ENCODE data around the gene RPL28. TPM values are rescaled to one million over a fixed set of nuclear protein-coding genes. Genes with fewer than 3 reads are reported as not detected.
A peak's percentile ranks its signal among the peaks of the same experiment; 100 is the strongest.

RPL28 gene
- total and polyA plus RNA-seq, 2 experiments from 2014 or later = 530 to 875 TPM

DNA sequence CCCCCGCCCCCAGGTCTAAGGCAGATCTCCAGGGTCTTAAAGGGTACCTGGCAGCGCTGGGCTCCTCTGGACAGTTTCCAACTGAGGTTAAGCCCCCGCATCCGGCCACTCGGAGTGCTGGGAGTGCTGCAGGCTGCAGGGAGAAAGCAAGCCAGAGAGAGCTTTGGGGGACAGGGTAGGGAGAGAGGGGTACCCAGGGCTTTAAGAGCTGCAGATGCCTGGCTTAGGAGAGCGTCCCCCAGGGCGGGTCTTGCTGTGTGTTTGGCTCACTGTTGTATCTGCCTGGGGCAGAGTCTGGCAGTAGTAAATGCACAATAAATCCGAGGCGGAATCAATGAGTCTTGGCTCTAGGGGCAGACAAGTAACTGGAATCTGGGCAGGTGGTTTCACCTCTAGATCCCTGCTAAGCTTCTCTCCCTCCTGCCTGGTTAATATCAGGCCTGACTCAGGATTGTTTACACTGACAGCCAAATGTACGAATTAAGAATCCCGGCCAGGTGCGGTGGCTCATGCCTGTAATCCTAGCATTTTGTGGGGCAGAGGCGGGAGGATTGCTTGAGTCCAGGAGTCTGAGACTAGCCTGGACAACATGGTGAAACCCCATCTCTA lies 30.4 kb upstream of the RPL28 start:
- Histone ChIP-seq H3K27ac (no peak overlapping the region), H3K36me3 (ENCODE audit: low read depth) (no peaks in the 10 kb centered on the region), H3F3A (ENCODE audit: insufficient read depth) (no peaks in the 10 kb centered on the region), H3K79me2 (ENCODE audit: insufficient read depth) (no peaks in the 10 kb centered on the region), H3K4me2 (ENCODE audit: unreplicated experiment) (no peak overlapping the region), H3K4me3 (no peak overlapping the region), H2AFZ (no peak overlapping the region), H3K9me2 (ENCODE audit: insufficient read depth) (no peaks in the 10 kb centered on the region), H3K27me3 (replicated peaks; ENCODE audit: insufficient read depth) (peaks cover 40% of the 10 kb centered on the region), H4K20me1 (ENCODE audit: insufficient read depth) (no peaks in the 10 kb centered on the region), H3K9ac (no peak overlapping the region), H3K4me1 (ENCODE audit: insufficient read depth) (no peaks in the 10 kb centered on the region), H3K9me3 (ENCODE audit: low read depth) (no peaks in the 10 kb centered on the region)
- in situ Hi-C loops (cut with MboI) = no loop called here
- 17 to 20% methylated on average over 12 to 13 of the region's 13 CpGs for WGBS, 2 experiments (ENCODE audit: low coverage in 1 of 2, low lambda C conversion rate in 2 of 2, missing lambda C conversion rate in 2 of 2)
- DNase-seq = no peak
- TF ChIP-seq EZH2phosphoT487 (IDR thresholded peaks at IDR 0.05; ENCODE audit: insufficient read depth, low read depth) (no peak), EZH2 (IDR thresholded peaks at IDR 0.05; ENCODE audit: insufficient read depth, poor library complexity, severe bottlenecking) (peak; percentile 12)

DNA sequence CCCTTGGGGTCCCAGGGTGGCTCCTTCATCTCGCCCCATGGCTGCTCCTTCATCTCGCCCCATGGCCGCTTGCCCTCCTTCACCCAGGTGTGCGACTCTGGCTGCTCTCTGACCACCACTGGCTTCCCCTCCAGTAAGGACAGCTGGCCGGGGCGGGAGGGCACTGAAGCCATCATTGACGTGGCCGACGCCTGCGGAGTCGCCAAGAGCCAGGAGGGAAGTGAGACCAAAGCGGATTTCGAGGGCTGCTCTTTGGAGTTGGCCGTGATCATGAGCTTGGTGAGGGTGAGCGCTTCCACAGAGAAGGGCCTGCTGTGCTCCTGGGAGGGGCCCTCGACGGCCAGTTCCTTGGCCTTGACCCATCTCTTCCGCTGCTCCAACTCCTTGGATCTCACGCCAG lies 27.2 kb upstream of the RPL28 start:
- no peaks in the 10 kb centered on the region for H3K4me1 ChIP-seq (ENCODE audit: insufficient read depth)
- no peak overlapping the region for H3K9ac ChIP-seq
- no peak for TF ChIP-seq EZH2phosphoT487 (IDR thresholded peaks at IDR 0.05; ENCODE audit: insufficient read depth, low read depth)
- TF ChIP-seq EZH2 (IDR thresholded peaks at IDR 0.05; ENCODE audit: insufficient read depth, poor library complexity, severe bottlenecking) = no peak
- H3K27me3 ChIP-seq (replicated peaks; ENCODE audit: insufficient read depth) = peaks cover 20% of the 10 kb centered on the region
- H2AFZ ChIP-seq = no peak overlapping the region
- no peaks in the 10 kb centered on the region for H3K79me2 ChIP-seq (ENCODE audit: insufficient read depth)
- H3K4me3 ChIP-seq = no peak overlapping the region
- H3F3A ChIP-seq (ENCODE audit: insufficient read depth) = no peaks in the 10 kb centered on the region
- H3K36me3 ChIP-seq (ENCODE audit: low read depth) = no peaks in the 10 kb centered on the region
- no peaks in the 10 kb centered on the region for H4K20me1 ChIP-seq (ENCODE audit: insufficient read depth)
- no peak overlapping the region for H3K27ac ChIP-seq
- no peak overlapping the region for H3K4me2 ChIP-seq (ENCODE audit: unreplicated experiment)
- no peaks in the 10 kb centered on the region for H3K9me2 ChIP-seq (ENCODE audit: insufficient read depth)
- in situ Hi-C loops (cut with MboI) = no loop called here
- H3K9me3 ChIP-seq (ENCODE audit: low read depth) = no peaks in the 10 kb centered on the region
- 85 to 86% methylated on average over 14 to 19 of the region's 19 CpGs for WGBS, 2 experiments (ENCODE audit: low coverage in 1 of 2, low lambda C conversion rate in 2 of 2, missing lambda C conversion rate in 2 of 2)
- no peak for DNase-seq

DNA sequence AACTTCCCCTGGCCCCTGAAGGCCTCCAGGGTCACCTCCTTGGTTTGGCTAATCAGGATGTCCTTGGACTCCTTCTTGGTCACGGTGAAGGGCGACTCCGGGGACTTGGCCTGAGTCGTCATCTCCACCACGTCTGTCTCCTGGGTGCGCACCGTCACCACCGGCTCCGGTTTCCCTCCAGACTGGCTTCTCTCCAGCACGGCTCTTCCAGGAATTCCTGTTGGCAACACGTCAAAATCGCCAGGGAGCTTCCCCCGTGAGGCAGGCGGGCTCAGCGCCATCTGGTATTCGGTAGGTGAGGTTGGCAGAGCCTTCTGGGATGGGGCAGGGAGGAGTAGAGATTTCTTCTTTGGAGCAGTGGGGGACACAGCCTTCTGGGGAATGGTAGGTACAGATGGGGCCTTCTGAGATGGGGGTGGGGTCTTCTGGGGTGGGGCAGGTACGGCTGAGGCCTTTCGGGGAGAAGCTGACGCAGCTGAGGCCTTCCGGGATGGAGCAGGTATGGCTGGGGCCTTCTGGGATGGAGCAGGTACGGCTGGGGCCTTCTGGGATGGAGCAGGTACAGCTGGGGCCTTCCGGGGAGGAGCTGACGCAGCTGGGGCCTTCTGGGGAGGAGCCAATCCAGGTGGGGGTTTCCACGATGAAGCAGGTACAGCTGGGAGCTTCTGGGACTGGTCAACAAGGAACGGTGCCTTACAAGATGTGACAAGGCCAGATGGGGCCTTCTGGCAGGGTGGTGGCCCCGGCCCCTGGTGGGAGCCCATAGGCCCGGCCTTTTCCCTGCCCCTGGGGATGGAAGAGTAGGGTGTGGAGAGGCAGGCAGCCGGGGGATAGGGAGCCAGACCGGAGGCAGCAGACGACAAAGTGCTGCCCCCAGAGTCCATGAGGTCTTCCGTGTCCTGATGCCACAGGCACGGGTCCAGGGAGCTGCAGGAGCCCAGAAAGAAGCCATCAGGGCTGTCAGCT lies 26.5 kb upstream of the RPL28 start:
- H3K4me3 ChIP-seq = no peak overlapping the region
- peaks cover 6% of the 10 kb centered on the region for H3F3A ChIP-seq (ENCODE audit: insufficient read depth)
- 67% methylated on average over 28 to 32 of the region's 32 CpGs for WGBS, 2 experiments (ENCODE audit: low coverage in 1 of 2, low lambda C conversion rate in 2 of 2, missing lambda C conversion rate in 2 of 2)
- H3K9me3 ChIP-seq (ENCODE audit: low read depth) = no peaks in the 10 kb centered on the region
- TF ChIP-seq EZH2 (IDR thresholded peaks at IDR 0.05; ENCODE audit: insufficient read depth, poor library complexity, severe bottlenecking) (no peak), EZH2phosphoT487 (IDR thresholded peaks at IDR 0.05; ENCODE audit: insufficient read depth, low read depth) (no peak)
- H3K27me3 ChIP-seq (replicated peaks; ENCODE audit: insufficient read depth) = peaks cover 17% of the 10 kb centered on the region
- H3K27ac ChIP-seq = no peak overlapping the region
- no peak overlapping the region for H3K9ac ChIP-seq
- no peaks in the 10 kb centered on the region for H3K9me2 ChIP-seq (ENCODE audit: insufficient read depth)
- in situ Hi-C loops (cut with MboI) = no loop called here
- H2AFZ ChIP-seq = no peak overlapping the region
- no peak overlapping the region for H3K4me2 ChIP-seq (ENCODE audit: unreplicated experiment)
- H4K20me1 ChIP-seq (ENCODE audit: insufficient read depth) = no peaks in the 10 kb centered on the region
- H3K36me3 ChIP-seq (ENCODE audit: low read depth) = no peaks in the 10 kb centered on the region
- DNase-seq = no peak
- no peaks in the 10 kb centered on the region for H3K4me1 ChIP-seq (ENCODE audit: insufficient read depth)
- H3K79me2 ChIP-seq (ENCODE audit: insufficient read depth) = no peaks in the 10 kb centered on the region

- H3K36me3 ChIP-seq (ENCODE audit: low read depth) = no peaks in the 10 kb centered on the region; the same call in 1 of the 2 replicates
- TF ChIP-seq EZH2 (IDR thresholded peaks at IDR 0.05; ENCODE audit: insufficient read depth, poor library complexity, severe bottlenecking) = no peak
- TF ChIP-seq EZH2phosphoT487 (IDR thresholded peaks at IDR 0.05; ENCODE audit: insufficient read depth, low read depth) = no peak
- no peaks in the 10 kb centered on the region for H3K79me2 ChIP-seq (ENCODE audit: insufficient read depth)
- H3K9ac ChIP-seq = no peak overlapping the region
- H3K4me1 ChIP-seq (ENCODE audit: insufficient read depth) = no peaks in the 10 kb centered on the region
- no peaks in the 10 kb centered on the region for H3K9me3 ChIP-seq (ENCODE audit: low read depth)
- H3K9me2 ChIP-seq (ENCODE audit: insufficient read depth) = no peaks in the 10 kb centered on the region
- no peak overlapping the region for H3K4me3 ChIP-seq
- no peaks in the 10 kb centered on the region for H4K20me1 ChIP-seq (ENCODE audit: insufficient read depth)
- WGBS, 2 experiments (ENCODE audit: low coverage in 1 of 2, low lambda C conversion rate in 2 of 2, missing lambda C conversion rate in 2 of 2) = 84 to 87% methylated on average over 12 to 16 of the region's 16 CpGs
- no peak overlapping the region for H3K27ac ChIP-seq
- no peak for DNase-seq
- H3F3A ChIP-seq (ENCODE audit: insufficient read depth) = peaks cover 19% of the 10 kb centered on the region
- in situ Hi-C loops (cut with MboI) = no loop called here
- peaks cover 7% of the 10 kb centered on the region for H3K27me3 ChIP-seq (replicated peaks; ENCODE audit: insufficient read depth)
- H2AFZ ChIP-seq = no peak overlapping the region
- H3K4me2 ChIP-seq (ENCODE audit: unreplicated experiment) = no peak overlapping the region
These were observed 24.8 kb upstream of the RPL28 start for GRCh38 chr19:55360902-55361301.
